Measurements from ENCODE around the gene NAV2. TPM values are rescaled to one million over a fixed set of nuclear protein-coding genes. Genes with fewer than 3 reads are reported as not detected.

The NAV2 gene
- total RNA-seq, 4 donors from 2014 or later = 9.6 to 40.0 (median 23.1) TPM

GRCh38 chr11:19871531-19871930, 158.9 kb downstream of the NAV2 start:
- H3K9me3 ChIP-seq = no peaks in the 10 kb centered on the region
- in situ Hi-C loops (cut with MboI; ENCODE audit: low pct_ligation_motif_present in 1 of 4, low pct_unique_long_range_greater_than_20kb in 1 of 4, low sequenced_read_pairs in 3 of 4) (no loop called here), intact Hi-C loops (cut with DNase I; ENCODE audit: low total_unique reads) (no loop called here)
- H3K4me3 ChIP-seq = no peak overlapping the region
- H3K27ac ChIP-seq = no peak overlapping the region
- TF ChIP-seq POLR2AphosphoS5 (IDR thresholded peaks at IDR 0.05) = no peak
- no peak for TF ChIP-seq EP300 (IDR thresholded peaks at IDR 0.05; ENCODE audit: low read depth)
- TF ChIP-seq, protein P1, sequence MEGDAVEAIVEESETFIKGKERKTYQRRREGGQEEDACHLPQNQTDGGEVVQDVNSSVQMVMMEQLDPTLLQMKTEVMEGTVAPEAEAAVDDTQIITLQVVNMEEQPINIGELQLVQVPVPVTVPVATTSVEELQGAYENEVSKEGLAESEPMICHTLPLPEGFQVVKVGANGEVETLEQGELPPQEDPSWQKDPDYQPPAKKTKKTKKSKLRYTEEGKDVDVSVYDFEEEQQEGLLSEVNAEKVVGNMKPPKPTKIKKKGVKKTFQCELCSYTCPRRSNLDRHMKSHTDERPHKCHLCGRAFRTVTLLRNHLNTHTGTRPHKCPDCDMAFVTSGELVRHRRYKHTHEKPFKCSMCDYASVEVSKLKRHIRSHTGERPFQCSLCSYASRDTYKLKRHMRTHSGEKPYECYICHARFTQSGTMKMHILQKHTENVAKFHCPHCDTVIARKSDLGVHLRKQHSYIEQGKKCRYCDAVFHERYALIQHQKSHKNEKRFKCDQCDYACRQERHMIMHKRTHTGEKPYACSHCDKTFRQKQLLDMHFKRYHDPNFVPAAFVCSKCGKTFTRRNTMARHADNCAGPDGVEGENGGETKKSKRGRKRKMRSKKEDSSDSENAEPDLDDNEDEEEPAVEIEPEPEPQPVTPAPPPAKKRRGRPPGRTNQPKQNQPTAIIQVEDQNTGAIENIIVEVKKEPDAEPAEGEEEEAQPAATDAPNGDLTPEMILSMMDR (IDR thresholded peaks at IDR 0.05) = no peak
- TF ChIP-seq POLR2A (IDR thresholded peaks at IDR 0.05) = no peak
- no peaks in the 10 kb centered on the region for H3K27me3 ChIP-seq
- whole genome bisulfite sequencing, 2 donors (ENCODE audit: low coverage in 1 of 2) = 74 to 100% methylated on average over 3 to 8 of the region's 8 CpGs
- peaks cover 0 to 5% (median 5%) of the 10 kb centered on the region in 4 donors for H3K4me1 ChIP-seq
- no peak for DNase-seq
- no peaks in the 10 kb centered on the region for H3K36me3 ChIP-seq

DNA sequence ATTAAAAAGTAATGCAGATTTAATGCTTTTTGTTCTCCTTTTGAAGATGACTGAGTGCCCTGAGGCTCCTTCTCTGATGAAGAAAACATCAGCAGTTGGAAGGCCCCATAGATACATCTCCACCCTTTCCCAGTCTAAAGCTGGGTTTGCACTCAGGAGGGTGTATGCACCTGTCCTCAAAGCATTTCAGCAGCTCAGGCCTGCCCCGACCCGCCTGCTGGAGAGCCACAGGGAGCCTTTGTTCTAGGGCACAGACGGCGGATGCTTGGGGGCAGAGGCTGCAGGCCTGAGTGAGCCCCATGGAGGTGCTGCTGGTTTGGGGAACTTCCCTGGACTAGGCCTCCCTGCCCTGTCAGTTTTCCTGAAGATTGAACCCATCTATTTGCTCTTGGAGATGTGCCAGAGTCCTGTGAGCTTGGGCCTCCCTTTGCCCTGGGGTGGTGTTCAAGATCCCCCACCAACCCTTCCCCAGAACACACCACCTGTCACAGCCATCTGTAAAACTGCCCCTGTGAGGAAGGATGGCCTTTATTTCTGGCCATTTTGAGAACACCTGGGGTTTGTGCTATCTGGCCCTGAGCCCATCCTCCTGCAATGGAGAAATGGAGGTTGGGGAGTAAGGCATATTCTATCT, 160.0 kb downstream of the NAV2 start:
- Histone ChIP-seq H3K36me3 (no peaks in the 10 kb centered on the region), H3K27me3 (no peaks in the 10 kb centered on the region), H3K9me3 (no peaks in the 10 kb centered on the region), H3K4me3 (no peak overlapping the region), H3K27ac (no peak overlapping the region), H3K4me1 (peaks cover 0 to 5% (median 5%) of the 10 kb centered on the region in 4 donors)
- TF ChIP-seq, protein P1 (IDR thresholded peaks at IDR 0.05) = no peak
- TF ChIP-seq POLR2A (IDR thresholded peaks at IDR 0.05) (no peak), EP300 (IDR thresholded peaks at IDR 0.05; ENCODE audit: low read depth) (no peak), POLR2AphosphoS5 (IDR thresholded peaks at IDR 0.05) (no peak)
- no peak for DNase-seq
- in situ Hi-C loops (cut with MboI; ENCODE audit: low pct_ligation_motif_present in 1 of 4, low pct_unique_long_range_greater_than_20kb in 1 of 4, low sequenced_read_pairs in 3 of 4) = no loop called here
- 76 to 90% methylated on average over 2 to 4 of the region's 4 CpGs for WGBS, 2 donors (ENCODE audit: low coverage in 1 of 2)
- intact Hi-C loops (cut with DNase I; ENCODE audit: low total_unique reads) = no loop called here

DNA sequence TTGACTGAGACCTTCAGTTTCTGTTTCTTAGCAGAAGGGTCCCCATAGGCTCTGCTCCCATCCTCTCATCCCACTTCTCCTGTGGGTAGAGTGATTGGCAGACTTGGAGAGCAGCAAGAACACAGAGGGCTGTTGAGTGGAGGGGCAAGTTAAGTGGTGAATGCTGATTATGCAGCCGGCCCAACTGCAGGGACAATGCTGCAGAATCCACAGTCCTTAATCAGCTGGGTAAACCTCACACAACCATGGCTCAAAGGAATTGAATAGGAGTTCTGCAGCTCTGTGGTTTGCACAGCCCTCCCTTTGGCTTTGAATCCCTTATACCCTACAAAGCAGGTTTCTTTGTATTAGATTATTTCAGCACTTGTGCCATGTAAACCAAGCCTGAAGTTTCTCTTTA, 161.1 kb downstream of the NAV2 start:
- no peak for DNase-seq
- no peak overlapping the region for H3K4me3 ChIP-seq
- H3K27me3 ChIP-seq = no peaks in the 10 kb centered on the region
- no peak overlapping the region for H3K27ac ChIP-seq
- TF ChIP-seq EP300 (IDR thresholded peaks at IDR 0.05; ENCODE audit: low read depth) (no peak), POLR2AphosphoS5 (IDR thresholded peaks at IDR 0.05) (no peak), POLR2A (IDR thresholded peaks at IDR 0.05) (no peak)
- TF ChIP-seq, protein P1 (IDR thresholded peaks at IDR 0.05) = no peak
- intact Hi-C loops (cut with DNase I; ENCODE audit: low total_unique reads) = no loop called here
- no peaks in the 10 kb centered on the region for H3K36me3 ChIP-seq
- peaks cover 0 to 3% (median 0%) of the 10 kb centered on the region in 4 donors for H3K4me1 ChIP-seq
- in situ Hi-C loops (cut with MboI; ENCODE audit: low pct_ligation_motif_present in 1 of 4, low pct_unique_long_range_greater_than_20kb in 1 of 4, low sequenced_read_pairs in 3 of 4) = no loop called here
- WGBS, 2 donors (ENCODE audit: low coverage in 1 of 2) = 64 to 100% methylated on average over 1 of the region's 1 CpG
- no peaks in the 10 kb centered on the region for H3K9me3 ChIP-seq

DNA sequence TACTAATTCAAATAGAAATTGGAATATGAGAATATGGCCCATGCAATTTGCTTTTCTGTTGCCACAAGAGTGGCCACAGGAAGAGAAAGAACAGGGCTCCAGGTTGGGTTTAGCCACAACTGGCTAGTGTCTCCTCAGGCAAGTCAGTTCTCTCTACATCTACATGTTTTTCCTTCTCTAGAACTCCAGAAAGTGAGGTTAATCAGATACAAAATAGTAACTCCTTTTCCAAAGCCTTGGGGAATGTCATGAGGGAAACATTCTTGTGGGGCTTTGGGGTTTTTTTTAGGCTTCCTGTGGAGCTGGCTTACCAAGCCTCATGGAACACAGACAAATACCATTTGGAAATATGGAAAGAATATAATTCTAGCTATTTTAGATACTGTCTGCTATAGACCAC, 161.6 kb downstream of the NAV2 start:
- H3K36me3 ChIP-seq = no peaks in the 10 kb centered on the region
- H3K4me3 ChIP-seq = no peak overlapping the region
- intact Hi-C loops (cut with DNase I; ENCODE audit: low total_unique reads) (no loop called here), in situ Hi-C loops (cut with MboI; ENCODE audit: low pct_ligation_motif_present in 1 of 4, low pct_unique_long_range_greater_than_20kb in 1 of 4, low sequenced_read_pairs in 3 of 4) (no loop called here)
- no peak overlapping the region for H3K27ac ChIP-seq
- DNase-seq = no peak
- TF ChIP-seq, protein P1 (IDR thresholded peaks at IDR 0.05) = no peak
- TF ChIP-seq EP300 (IDR thresholded peaks at IDR 0.05; ENCODE audit: low read depth) (no peak), POLR2AphosphoS5 (IDR thresholded peaks at IDR 0.05) (no peak), POLR2A (IDR thresholded peaks at IDR 0.05) (no peak)
- H3K9me3 ChIP-seq = no peaks in the 10 kb centered on the region
- peaks cover 0 to 4% (median 0%) of the 10 kb centered on the region in 4 donors for H3K4me1 ChIP-seq
- no peaks in the 10 kb centered on the region for H3K27me3 ChIP-seq

Data from transverse colon (tissue), 4 donors.